Measurements from ENCODE around the gene ANKRD53. TPM values are rescaled to one million over a fixed set of nuclear protein-coding genes. Genes with fewer than 3 reads are reported as not detected.

Gene ANKRD53
- polyA plus RNA-seq, 1 donor from 2014 or later, result not detected

- Histone ChIP-seq H3K4me2 (ENCODE audit: low read length) (no peak overlapping the region), H3K9ac (ENCODE audit: low read length) (no peak overlapping the region), H3K79me2 (replicated peaks; ENCODE audit: insufficient read depth, low read length) (no peaks in the 10 kb centered on the region), H3K9me2 (ENCODE audit: insufficient read depth, low read length) (no peaks in the 10 kb centered on the region), H4K20me1 (ENCODE audit: insufficient read depth) (no peaks in the 10 kb centered on the region), H3K4me3 (ENCODE audit: low read length) (no peak overlapping the region), H2AFZ (ENCODE audit: low read depth, low read length) (no peak overlapping the region), H3K36me3 (ENCODE audit: insufficient read depth, low read length) (no peaks in the 10 kb centered on the region), H3K27me3 (ENCODE audit: insufficient read depth, low read depth, low read length) (no peaks in the 10 kb centered on the region), H3K9me3 (ENCODE audit: low read length) (no peaks in the 10 kb centered on the region), H3K27ac (ENCODE audit: low read length) (no peak overlapping the region), H3F3A (ENCODE audit: insufficient read depth, low read length, poor library complexity, severe bottlenecking) (no peaks in the 10 kb centered on the region)
- TF ChIP-seq TAF1 (IDR thresholded peaks at IDR 0.05; ENCODE audit: low read depth) (no peak), POLR2AphosphoS5 (IDR thresholded peaks at IDR 0.05) (no peak), RAD21 (conservative IDR thresholded peaks at IDR 0.05) (no peak), CTCF (IDR thresholded peaks at IDR 0.05; ENCODE audit: poor library complexity, severe bottlenecking) (no peak), MXI1 (conservative IDR thresholded peaks at IDR 0.05; ENCODE audit: poor library complexity, severe bottlenecking) (no peak), EP300 (conservative IDR thresholded peaks at IDR 0.05; ENCODE audit: poor library complexity, severe bottlenecking) (no peak), EZH2 (IDR thresholded peaks at IDR 0.05; ENCODE audit: borderline replicate concordance, insufficient read depth, low read length, poor library complexity, severe bottlenecking) (no peak), REST (IDR thresholded peaks at IDR 0.05; ENCODE audit: borderline replicate concordance) (no peak), SMC3 (conservative IDR thresholded peaks at IDR 0.05; ENCODE audit: poor library complexity) (no peak)
These were observed 25.7 kb downstream of the ANKRD53 start for GRCh38 chr2:71003966-71004755.

- TF ChIP-seq SMC3 (conservative IDR thresholded peaks at IDR 0.05; ENCODE audit: poor library complexity) (no peak), POLR2AphosphoS5 (IDR thresholded peaks at IDR 0.05) (no peak), CTCF (IDR thresholded peaks at IDR 0.05; ENCODE audit: poor library complexity, severe bottlenecking) (no peak), EZH2 (IDR thresholded peaks at IDR 0.05; ENCODE audit: borderline replicate concordance, insufficient read depth, low read length, poor library complexity, severe bottlenecking) (no peak), RAD21 (conservative IDR thresholded peaks at IDR 0.05) (no peak), TAF1 (IDR thresholded peaks at IDR 0.05; ENCODE audit: low read depth) (no peak), MXI1 (conservative IDR thresholded peaks at IDR 0.05; ENCODE audit: poor library complexity, severe bottlenecking) (no peak), REST (IDR thresholded peaks at IDR 0.05; ENCODE audit: borderline replicate concordance) (no peak), EP300 (conservative IDR thresholded peaks at IDR 0.05; ENCODE audit: poor library complexity, severe bottlenecking) (no peak)
- no peak overlapping the region for H3K9ac ChIP-seq (ENCODE audit: low read length)
These were observed 26.4 kb downstream of the ANKRD53 start for GRCh38 chr2:71004857-71005256.

More at GRCh38 chr2:71004857-71005256, 26.4 kb downstream of the ANKRD53 start:
- Histone ChIP-seq H3K27me3 (ENCODE audit: insufficient read depth, low read depth, low read length) (no peaks in the 10 kb centered on the region), H3K9me3 (ENCODE audit: low read length) (no peaks in the 10 kb centered on the region), H4K20me1 (ENCODE audit: insufficient read depth) (no peaks in the 10 kb centered on the region), H2AFZ (ENCODE audit: low read depth, low read length) (no peak overlapping the region), H3K27ac (ENCODE audit: low read length) (no peak overlapping the region), H3F3A (ENCODE audit: insufficient read depth, low read length, poor library complexity, severe bottlenecking) (no peaks in the 10 kb centered on the region), H3K4me2 (ENCODE audit: low read length) (no peak overlapping the region), H3K9me2 (ENCODE audit: insufficient read depth, low read length) (no peaks in the 10 kb centered on the region), H3K79me2 (replicated peaks; ENCODE audit: insufficient read depth, low read length) (no peaks in the 10 kb centered on the region), H3K4me3 (ENCODE audit: low read length) (no peak overlapping the region), H3K36me3 (ENCODE audit: insufficient read depth, low read length) (no peaks in the 10 kb centered on the region)

All from neural cell (in vitro differentiated cells).